Transverse colon (tissue), 4 donors: ENCODE results near the gene MED27.

Source experiments
- CTCF ChIP-seq, 5 experiments: fragments of 200-600 bp in 3 of 5; fragments of 450-650 bp in 2 of 5; sonication (generic) in 3 of 5; IDR thresholded peaks; 1 replicate in 2 of 5; 2 replicates in 3 of 5; pipeline ENCODE4 v1.5.1; 2016 to 2017; ENCODE audit warnings: antibody characterized with exemption in 5 of 5, inconsistent platforms in 3 of 5, mild to moderate bottlenecking in 2 of 5, moderate library complexity in 1 of 5
- EP300 ChIP-seq: sonication (generic); formaldehyde crosslinking; IDR thresholded peaks from one replicate; pipeline ENCODE4 v1.6.1; 2017; ENCODE audit warnings: antibody characterized with exemption, low read depth
- POLR2A ChIP-seq: fragments of 450-650 bp; IDR thresholded peaks from one replicate; pipeline ENCODE4 v1.6.1; 2016; ENCODE audit warnings: antibody characterized with exemption, mild to moderate bottlenecking, moderate library complexity
- POLR2AphosphoS5 ChIP-seq, 3 donors: sonication (generic); formaldehyde crosslinking; IDR thresholded peaks; one replicate each; pipeline ENCODE4 v1.6.1; 2016; ENCODE audit warnings: antibody characterized with exemption in 3 of 3

GRCh38 chr9:131943351-131943841 lies 136.3 kb downstream of the MED27 start:
- TF ChIP-seq CTCF (IDR thresholded peaks at IDR 0.05) = no peak
- TF ChIP-seq POLR2A = no peak
- TF ChIP-seq EP300 = no peak
- TF ChIP-seq POLR2AphosphoS5 (IDR thresholded peaks at IDR 0.05) = no peak
